ENCODE data around the gene C2orf80. TPM values are rescaled to one million over a fixed set of nuclear protein-coding genes. Genes with fewer than 3 reads are reported as not detected.

The C2orf80 gene
- total and polyA plus RNA-seq, 2 experiments from 2014 or later, result 0.92 TPM; not detected in 1

DNA sequence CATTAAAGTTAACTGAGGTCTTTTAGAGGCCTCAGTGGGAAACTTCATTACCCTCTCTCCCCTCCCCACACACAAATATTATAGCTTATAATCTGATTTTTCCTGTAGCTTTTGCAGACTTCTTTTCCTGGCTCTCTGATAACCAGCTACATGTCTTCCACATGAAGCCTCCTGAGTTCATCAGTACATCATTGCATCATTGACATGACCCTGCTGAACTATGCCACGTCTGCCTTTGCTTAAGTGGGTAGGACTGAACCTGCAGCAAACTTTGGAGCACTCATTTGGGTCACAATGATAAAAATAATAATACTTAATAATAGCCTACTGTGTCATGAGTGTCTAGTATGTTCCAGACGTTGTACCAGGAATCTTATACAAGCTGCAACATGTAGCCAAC is 33.4 kb downstream of the C2orf80 start:
- Histone ChIP-seq H3F3A (replicated peaks; ENCODE audit: low read depth) (no peaks in the 10 kb centered on the region), H3K4me2 (no peak overlapping the region), H3K36me3 (ENCODE audit: insufficient read depth) (peaks cover 3% of the 10 kb centered on the region), H3K27me3 (ENCODE audit: insufficient read depth) (no peaks in the 10 kb centered on the region), H4K20me1 (replicated peaks; ENCODE audit: insufficient read depth) (no peaks in the 10 kb centered on the region), H3K9me2 (ENCODE audit: insufficient read depth) (peaks cover 2% of the 10 kb centered on the region; the same call in 1 of the 2 replicates), H3K27ac (ENCODE audit: low read depth) (no peak overlapping the region), H3K4me1 (ENCODE audit: insufficient read depth) (no peaks in the 10 kb centered on the region), H3K4me3 (no peak overlapping the region), H3K79me2 (replicated peaks; ENCODE audit: insufficient read depth) (no peaks in the 10 kb centered on the region), H2AFZ (no peak overlapping the region)
- Mint-ChIP-seq H3K4me3 (no peak overlapping the region), H3K4me1 (no peaks in the 10 kb centered on the region), H3K9me3 (peaks cover 4% of the 10 kb centered on the region; the same call in 1 of the 3 replicates), H3K27ac (no peak overlapping the region), H3K27me3 (ENCODE audit: insufficient read depth, low read depth, poor library complexity) (no peaks in the 10 kb centered on the region), H3K36me3 (ENCODE audit: low read depth) (no peaks in the 10 kb centered on the region)
- TF ChIP-seq, protein P1, sequence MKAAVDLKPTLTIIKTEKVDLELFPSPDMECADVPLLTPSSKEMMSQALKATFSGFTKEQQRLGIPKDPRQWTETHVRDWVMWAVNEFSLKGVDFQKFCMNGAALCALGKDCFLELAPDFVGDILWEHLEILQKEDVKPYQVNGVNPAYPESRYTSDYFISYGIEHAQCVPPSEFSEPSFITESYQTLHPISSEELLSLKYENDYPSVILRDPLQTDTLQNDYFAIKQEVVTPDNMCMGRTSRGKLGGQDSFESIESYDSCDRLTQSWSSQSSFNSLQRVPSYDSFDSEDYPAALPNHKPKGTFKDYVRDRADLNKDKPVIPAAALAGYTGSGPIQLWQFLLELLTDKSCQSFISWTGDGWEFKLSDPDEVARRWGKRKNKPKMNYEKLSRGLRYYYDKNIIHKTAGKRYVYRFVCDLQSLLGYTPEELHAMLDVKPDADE (IDR thresholded peaks at IDR 0.05), result no peak
- TF ChIP-seq EZH2 (IDR thresholded peaks at IDR 0.05; ENCODE audit: low read depth, unreplicated experiment) (no peak), CREB1 (CRISPR knock-in tag; IDR thresholded peaks at IDR 0.05; ENCODE audit: low read depth) (no peak), EZH2phosphoT487 (IDR thresholded peaks at IDR 0.05; ENCODE audit: unreplicated experiment) (no peak), POLR2AphosphoS5 (IDR thresholded peaks at IDR 0.05; ENCODE audit: low read depth) (no peak), JUNB (IDR thresholded peaks at IDR 0.05; ENCODE audit: unreplicated experiment) (no peak), ZNF331 (CRISPR knock-in tag; IDR thresholded peaks at IDR 0.05; ENCODE audit: low read depth) (no peak), ZNF114 (CRISPR knock-in tag; IDR thresholded peaks at IDR 0.05) (no peak), NANOG (IDR thresholded peaks at IDR 0.05; ENCODE audit: borderline replicate concordance) (no peak), STAT1 (IDR thresholded peaks at IDR 0.05; ENCODE audit: unreplicated experiment) (no peak)
- TF ChIP-seq, protein P2, sequence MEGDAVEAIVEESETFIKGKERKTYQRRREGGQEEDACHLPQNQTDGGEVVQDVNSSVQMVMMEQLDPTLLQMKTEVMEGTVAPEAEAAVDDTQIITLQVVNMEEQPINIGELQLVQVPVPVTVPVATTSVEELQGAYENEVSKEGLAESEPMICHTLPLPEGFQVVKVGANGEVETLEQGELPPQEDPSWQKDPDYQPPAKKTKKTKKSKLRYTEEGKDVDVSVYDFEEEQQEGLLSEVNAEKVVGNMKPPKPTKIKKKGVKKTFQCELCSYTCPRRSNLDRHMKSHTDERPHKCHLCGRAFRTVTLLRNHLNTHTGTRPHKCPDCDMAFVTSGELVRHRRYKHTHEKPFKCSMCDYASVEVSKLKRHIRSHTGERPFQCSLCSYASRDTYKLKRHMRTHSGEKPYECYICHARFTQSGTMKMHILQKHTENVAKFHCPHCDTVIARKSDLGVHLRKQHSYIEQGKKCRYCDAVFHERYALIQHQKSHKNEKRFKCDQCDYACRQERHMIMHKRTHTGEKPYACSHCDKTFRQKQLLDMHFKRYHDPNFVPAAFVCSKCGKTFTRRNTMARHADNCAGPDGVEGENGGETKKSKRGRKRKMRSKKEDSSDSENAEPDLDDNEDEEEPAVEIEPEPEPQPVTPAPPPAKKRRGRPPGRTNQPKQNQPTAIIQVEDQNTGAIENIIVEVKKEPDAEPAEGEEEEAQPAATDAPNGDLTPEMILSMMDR (conservative IDR thresholded peaks at IDR 0.05; ENCODE audit: low read depth in 2 of 2), result no peak
- TF ChIP-seq, protein P3, sequence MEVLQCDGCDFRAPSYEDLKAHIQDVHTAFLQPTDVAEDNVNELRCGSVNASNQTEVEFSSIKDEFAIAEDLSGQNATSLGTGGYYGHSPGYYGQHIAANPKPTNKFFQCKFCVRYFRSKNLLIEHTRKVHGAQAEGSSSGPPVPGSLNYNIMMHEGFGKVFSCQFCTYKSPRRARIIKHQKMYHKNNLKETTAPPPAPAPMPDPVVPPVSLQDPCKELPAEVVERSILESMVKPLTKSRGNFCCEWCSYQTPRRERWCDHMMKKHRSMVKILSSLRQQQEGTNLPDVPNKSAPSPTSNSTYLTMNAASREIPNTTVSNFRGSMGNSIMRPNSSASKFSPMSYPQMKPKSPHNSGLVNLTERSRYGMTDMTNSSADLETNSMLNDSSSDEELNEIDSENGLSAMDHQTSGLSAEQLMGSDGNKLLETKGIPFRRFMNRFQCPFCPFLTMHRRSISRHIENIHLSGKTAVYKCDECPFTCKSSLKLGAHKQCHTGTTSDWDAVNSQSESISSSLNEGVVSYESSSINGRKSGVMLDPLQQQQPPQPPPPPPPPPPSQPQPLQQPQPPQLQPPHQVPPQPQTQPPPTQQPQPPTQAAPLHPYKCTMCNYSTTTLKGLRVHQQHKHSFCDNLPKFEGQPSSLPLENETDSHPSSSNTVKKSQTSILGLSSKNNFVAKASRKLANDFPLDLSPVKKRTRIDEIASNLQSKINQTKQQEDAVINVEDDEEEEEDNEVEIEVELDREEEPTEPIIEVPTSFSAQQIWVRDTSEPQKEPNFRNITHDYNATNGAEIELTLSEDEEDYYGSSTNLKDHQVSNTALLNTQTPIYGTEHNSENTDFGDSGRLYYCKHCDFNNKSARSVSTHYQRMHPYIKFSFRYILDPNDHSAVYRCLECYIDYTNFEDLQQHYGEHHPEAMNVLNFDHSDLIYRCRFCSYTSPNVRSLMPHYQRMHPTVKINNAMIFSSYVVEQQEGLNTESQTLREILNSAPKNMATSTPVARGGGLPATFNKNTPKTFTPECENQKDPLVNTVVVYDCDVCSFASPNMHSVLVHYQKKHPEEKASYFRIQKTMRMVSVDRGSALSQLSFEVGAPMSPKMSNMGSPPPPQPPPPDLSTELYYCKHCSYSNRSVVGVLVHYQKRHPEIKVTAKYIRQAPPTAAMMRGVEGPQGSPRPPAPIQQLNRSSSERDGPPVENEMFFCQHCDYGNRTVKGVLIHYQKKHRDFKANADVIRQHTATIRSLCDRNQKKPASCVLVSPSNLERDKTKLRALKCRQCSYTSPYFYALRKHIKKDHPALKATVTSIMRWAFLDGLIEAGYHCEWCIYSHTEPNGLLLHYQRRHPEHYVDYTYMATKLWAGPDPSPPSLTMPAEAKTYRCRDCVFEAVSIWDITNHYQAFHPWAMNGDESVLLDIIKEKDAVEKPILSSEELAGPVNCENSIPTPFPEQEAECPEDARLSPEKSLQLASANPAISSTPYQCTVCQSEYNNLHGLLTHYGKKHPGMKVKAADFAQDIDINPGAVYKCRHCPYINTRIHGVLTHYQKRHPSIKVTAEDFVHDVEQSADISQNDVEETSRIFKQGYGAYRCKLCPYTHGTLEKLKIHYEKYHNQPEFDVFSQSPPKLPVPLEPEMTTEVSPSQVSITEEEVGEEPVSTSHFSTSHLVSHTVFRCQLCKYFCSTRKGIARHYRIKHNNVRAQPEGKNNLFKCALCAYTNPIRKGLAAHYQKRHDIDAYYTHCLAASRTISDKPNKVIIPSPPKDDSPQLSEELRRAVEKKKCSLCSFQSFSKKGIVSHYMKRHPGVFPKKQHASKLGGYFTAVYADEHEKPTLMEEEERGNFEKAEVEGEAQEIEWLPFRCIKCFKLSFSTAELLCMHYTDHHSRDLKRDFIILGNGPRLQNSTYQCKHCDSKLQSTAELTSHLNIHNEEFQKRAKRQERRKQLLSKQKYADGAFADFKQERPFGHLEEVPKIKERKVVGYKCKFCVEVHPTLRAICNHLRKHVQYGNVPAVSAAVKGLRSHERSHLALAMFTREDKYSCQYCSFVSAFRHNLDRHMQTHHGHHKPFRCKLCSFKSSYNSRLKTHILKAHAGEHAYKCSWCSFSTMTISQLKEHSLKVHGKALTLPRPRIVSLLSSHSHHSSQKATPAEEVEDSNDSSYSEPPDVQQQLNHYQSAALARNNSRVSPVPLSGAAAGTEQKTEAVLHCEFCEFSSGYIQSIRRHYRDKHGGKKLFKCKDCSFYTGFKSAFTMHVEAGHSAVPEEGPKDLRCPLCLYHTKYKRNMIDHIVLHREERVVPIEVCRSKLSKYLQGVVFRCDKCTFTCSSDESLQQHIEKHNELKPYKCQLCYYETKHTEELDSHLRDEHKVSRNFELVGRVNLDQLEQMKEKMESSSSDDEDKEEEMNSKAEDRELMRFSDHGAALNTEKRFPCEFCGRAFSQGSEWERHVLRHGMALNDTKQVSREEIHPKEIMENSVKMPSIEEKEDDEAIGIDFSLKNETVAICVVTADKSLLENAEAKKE (CRISPR knock-in tag; IDR thresholded peaks at IDR 0.05), result no peak
- DNase-seq (ENCODE audit: low spot score), result no peak
- no peak for ATAC-seq

Measured in GM23338 (cell line).